GM19043 (cell line): ENCODE data around the gene ASIC2.

Source experiments
- ATAC-seq: cut with Tn5 transposase; IDR thresholded peaks from one replicate; pipeline ENCODE4 v1.9.1; 2021; ENCODE audit warnings: low read depth; ENCODE audit not compliant: unreplicated experiment

ASIC2 gene

DNA sequence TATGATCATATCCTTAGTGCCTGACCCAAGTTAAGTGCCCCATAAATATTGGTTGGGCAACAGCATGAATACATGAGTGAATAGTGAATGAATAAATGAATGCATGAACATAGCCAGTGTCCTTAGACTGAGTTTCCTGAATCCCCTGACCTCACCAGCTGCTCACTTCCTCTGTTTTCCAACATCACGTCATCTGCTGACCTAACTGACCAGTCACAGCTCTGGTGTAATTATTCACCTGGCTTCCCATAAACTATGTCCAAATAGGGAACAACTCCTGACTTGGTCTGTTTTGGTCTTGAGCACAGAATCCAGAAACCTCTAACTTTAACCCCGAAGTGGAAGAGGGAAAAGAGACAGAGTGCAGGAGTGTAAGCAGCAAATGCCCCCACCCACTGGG is 83.4 kb downstream of the ASIC2 start:
- no peak for ATAC-seq

DNA sequence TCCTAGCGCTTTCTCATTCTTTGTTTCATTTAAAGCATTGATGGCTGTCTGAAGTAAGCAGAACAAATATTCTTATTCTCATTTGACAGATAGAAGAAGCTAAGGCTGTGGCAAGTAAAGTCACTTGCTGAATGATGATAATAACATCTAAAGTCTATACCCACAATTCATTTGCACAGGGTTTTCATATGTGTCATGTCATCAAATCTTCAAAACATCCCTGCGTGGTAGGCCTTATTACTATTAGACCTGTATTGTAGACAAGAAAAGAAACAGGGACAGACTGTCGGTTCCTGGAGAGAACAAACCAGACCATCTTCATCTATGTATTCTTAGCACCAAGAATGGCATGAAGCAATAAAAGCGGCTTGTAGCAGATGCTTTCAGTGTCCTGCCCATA is 85.9 kb downstream of the ASIC2 start:
- no peak for ATAC-seq

GRCh38 chr17:33205552-33205951 is 87.5 kb downstream of the ASIC2 start:
- no peak for ATAC-seq

DNA sequence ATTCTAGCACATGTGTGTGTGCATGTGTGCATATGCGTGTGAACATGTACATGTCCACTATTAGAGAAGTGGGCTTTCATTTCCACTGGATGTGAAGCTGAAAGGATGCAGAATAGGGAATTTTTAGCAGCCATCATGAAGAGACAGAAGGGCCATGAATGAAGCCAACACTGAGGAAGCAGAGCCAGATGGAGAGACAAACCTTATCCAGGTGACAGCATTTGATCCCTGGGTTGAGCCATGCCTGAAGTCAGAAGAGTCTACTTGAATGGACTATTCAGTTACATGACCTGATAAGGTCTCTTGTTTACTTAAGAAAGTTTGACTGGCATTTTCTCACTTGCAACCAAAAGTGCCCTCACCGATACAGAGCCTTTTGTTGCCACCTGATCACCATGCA is 88.4 kb downstream of the ASIC2 start:
- ATAC-seq = no peak

DNA sequence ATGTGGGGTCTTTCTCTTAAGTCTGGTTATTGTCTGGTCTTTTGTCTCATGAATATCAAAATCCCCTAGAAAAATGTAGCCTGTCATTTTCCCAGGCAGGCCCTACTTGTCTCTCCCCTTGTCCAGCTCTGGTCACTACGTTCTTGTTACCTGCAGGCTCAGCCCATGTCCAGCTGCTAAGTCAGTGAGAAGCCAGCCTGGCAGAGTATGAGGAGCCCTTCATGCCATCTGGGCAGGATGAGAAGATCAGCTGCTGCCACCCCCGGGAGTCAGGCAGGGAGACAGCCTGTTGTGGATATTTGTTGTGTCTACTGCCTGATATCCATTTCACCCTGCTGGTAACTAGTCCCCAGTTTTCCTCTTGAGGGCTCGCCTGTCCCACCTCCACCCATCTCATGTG is 88.9 kb downstream of the ASIC2 start:
- ATAC-seq = no peak

- no peak for ATAC-seq
These were observed 90.1 kb downstream of the ASIC2 start for GRCh38 chr17:33202796-33203495.

DNA sequence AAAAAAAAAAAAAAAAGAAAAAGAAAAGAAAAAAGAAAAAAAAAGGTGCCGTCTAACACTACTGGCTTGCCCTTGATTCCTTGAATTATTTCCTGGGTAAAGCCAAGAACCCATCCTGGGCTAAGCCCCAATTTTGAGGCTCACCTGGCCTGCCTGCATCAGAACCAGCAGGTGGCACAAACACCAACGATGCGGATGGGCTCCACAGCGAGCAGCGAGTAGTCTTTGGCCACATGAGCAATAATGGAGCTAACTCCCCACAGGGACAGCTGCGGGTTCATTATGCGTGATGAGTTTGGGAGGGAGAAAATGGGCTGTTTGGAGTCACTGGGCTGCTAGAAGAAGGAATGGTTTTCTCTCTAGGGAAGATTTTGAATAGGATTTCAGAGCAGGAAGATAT is 91.1 kb downstream of the ASIC2 start:
- no peak for ATAC-seq

DNA sequence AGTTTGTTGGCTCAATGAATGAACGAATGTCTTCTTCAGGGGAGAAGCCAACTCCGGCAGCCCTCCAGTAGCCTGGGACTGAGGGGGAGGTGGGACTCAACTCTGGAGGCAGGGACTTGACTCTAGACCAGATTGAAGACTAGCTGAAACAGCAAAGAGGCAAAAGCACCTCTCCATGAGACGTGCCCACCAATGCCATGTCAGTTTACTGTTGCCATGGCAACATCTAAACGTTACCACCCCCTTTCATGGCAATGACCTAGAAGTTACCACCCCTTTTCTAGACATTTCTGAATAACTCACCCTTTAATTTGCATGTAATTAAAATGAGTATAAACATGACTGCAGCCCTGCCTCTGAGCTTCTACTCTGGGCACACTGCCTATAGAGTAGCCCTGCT is 91.8 kb downstream of the ASIC2 start:
- no peak for ATAC-seq

GRCh38 chr17:33200587-33200986 is 92.5 kb downstream of the ASIC2 start:
- ATAC-seq = no peak

GRCh38 chr17:33199571-33200510 is 93.3 kb downstream of the ASIC2 start:
- no peak for ATAC-seq

DNA sequence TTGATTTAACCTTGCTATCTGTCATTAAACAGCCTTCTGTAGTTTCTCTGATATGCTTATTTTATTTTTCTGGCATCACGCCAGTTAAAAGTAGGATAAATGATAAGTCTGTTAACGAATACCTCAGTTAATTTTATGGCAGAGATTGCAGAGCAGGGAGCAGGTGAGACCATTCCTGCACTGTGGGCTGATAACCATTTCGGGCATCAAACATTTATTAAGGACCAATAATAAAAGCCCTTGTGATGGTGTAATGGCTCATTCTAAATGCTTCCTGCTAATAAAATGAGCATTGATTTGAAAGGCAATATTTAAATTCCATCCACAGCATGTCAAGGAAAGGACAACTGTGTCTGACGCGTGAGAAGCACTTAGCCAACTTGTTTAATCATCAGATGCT is 94.1 kb downstream of the ASIC2 start:
- ATAC-seq = no peak

GRCh38 chr17:33197342-33197741 is 95.8 kb downstream of the ASIC2 start:
- no peak for ATAC-seq

DNA sequence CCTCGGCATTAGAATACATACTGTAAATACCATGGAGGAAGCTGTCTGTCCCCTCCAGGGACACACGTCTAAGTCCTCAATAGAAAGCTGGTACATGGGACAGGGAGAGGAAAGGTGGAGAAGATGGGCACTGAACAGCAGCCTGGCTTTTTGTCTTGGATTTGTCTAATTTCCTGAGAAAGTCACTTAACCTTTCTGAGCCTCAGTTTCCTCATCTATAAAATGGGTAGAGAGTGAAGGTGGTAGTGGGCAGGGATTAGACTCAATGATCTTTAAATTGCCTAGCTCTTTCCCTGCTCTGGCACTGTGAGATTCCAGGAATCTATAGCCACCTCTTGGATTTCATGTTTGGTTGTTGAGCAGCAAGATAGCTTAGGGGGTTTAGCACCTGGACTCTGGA is 96.2 kb downstream of the ASIC2 start:
- ATAC-seq = no peak

DNA sequence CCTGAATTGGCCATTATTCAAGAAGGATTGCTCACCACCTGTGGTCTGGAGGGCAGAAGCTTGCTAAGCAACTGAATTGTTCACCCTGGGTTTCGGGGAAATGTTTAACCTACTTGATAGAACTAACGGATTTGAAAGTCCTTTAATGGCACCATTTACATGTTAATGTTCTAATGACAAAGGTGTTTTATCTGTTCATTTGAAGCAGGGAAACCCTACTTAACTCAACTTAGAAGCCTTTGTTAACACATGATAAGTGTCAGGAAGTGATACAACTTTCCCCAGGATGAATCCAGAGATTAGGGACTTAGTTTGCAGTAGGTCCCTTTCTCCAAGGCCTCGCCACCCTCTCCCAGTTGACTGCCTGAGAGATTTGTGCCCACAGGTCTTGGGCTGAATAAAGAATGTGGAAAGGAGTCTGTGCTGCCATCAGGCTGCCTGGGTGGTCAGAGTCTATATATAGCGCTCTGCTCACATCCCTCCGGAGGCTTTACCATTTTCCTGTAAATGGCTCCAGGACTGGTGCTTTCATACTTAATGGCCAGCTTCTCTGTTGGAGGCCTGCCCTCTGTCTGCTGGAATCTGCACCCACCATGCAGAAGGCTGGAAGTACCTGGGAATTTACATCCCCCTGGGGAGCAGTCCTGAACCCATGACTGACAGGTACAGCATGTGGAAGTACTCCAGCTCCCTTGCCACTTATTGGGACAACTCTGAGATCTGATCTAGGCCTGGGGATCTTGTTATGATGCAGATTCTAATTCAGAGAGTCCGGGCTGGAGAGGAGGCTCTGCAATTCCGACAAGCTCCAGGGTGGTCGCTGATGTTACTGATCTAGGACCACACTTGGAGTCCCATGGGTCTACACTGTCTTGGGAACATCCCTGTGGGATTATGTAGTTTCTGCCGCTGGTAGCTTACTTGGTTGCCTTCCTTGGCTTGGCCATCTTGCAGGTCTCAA is 99.9 kb downstream of the ASIC2 start:
- no peak for ATAC-seq

GRCh38 chr17:33183487-33184026 is 109.5 kb downstream of the ASIC2 start:
- no peak for ATAC-seq

DNA sequence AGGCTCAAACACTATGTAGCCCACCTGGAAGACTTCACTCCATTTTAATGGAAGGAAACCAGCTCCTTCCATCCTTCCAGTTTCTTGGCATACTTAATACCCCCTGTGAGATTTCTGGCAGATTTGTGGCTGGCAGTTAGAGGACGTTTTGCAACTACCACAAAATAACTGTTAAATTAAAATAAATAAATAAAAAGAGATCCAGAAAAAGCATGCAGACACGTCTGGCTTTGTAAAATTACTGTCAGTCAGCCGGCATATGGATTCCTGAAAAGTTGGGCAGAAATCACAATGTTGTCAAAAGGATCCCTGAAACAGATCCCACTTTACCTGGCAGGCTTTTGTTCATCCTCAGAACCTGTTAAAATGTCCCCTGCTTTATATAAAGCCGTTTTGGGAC is 113.9 kb downstream of the ASIC2 start:
- no peak for ATAC-seq

GRCh38 chr17:33178681-33179080 is 114.4 kb downstream of the ASIC2 start:
- ATAC-seq = no peak

DNA sequence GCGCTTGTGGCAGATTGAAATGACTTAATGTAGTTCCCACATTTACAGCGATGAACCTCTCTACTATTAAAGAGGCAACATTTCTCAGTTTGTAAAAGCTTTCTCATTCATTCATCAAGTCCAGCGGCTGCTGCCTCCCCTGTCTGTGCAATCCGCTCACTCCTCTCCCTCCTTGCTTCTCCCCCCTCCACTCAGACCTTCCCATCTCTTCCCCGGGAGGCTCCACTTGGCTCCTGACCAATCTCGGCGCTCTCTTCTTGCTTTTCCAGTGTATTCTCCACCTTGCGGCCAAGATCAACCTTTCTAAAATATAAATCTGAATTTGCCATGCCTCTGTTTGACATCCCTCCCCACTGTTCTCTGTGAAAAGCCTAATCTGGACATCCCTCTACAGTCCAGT is 117.5 kb downstream of the ASIC2 start:
- ATAC-seq = no peak

DNA sequence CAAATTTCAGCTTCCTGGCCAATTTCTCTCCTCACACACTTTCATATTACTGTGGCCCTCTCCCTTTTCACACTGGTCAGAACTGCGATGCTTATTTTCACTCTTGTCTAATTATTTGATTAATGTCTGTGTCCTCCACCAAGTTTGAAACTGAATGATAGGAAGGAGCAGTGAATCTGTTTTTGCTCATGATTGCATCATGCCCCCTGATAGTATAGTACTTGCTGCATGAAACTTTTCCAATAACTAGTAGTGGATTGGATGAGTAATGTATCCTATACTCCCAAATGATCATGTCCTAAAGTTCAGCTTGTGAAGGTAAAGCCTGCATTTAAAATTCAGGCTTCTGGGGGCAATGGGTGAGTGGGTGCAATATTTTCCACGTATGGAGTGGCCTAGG is 121.2 kb downstream of the ASIC2 start:
- no peak for ATAC-seq

GRCh38 chr17:33169580-33170285 is 123.4 kb downstream of the ASIC2 start:
- ATAC-seq = no peak
